PC-9 (cell line): ENCODE measurements around the gene CDK5RAP2. TPM values are rescaled to one million over a fixed set of nuclear protein-coding genes. Genes with fewer than 3 reads are reported as not detected.

ENCODE experiments used
- BruUV-seq: library from RNA; stranded (reverse); fragments of 400-500 nt; replicated peaks from 2 replicates; lab custom pipeline; 2021; lab: Mats Ljungman, UMichigan
- CTCF ChIA-PET: fragments of 300-600 bp; sonication (Branson Sonifier 250); formaldehyde crosslinking; loops from one replicate; lab custom pipeline; 2022; ENCODE audit warnings: antibody characterized with exemption; lab: Charles Lee
- POLR2A ChIA-PET: fragments of 300-600 bp; sonication (Branson Sonifier 250); formaldehyde crosslinking; loops from one replicate; lab custom pipeline; 2022; ENCODE audit warnings: antibody characterized with exemption; ENCODE audit not compliant: unreplicated experiment; lab: Charles Lee
- DNase-seq, 2 experiments: peaks; one replicate each; pipeline versions ENCODE4 v3.0.0 to v3.0.0-alpha.2; 2015 to 2022; ENCODE audit warnings: mixed read lengths in 1 of 2
- H2AFZ ChIP-seq: fragments of 200-600 bp; sonication (generic); 2 replicates; pipeline ENCODE4 v1.8.1; 2017; ENCODE audit warnings: antibody characterized with exemption
- H3F3A ChIP-seq: fragments of 200-600 bp; sonication (generic); 2 replicates; pipeline ENCODE4 v1.8.1; 2017; ENCODE audit warnings: antibody characterized with exemption, mild to moderate bottlenecking, low read depth; ENCODE audit not compliant: insufficient read depth
- H3K27ac ChIP-seq: fragments of 200-600 bp; sonication (generic); 2 replicates; pipeline ENCODE4 v1.6.1; 2016; ENCODE audit warnings: mixed run types
- H3K27me3 ChIP-seq: fragments of 200-600 bp; sonication (generic); 2 replicates; pipeline ENCODE4 v1.6.1; 2016; ENCODE audit warnings: low read depth, mixed run types; ENCODE audit not compliant: insufficient read depth
- H3K36me3 ChIP-seq: fragments of 200-600 bp; sonication (generic); 2 replicates; pipeline ENCODE4 v1.6.1; 2016; ENCODE audit warnings: low read depth, mixed run types
- H3K4me1 ChIP-seq: fragments of 200-600 bp; sonication (generic); replicated peaks from 2 replicates; pipeline ENCODE4 v1.6.1; 2016; ENCODE audit warnings: mixed run types; ENCODE audit not compliant: insufficient read depth
- H3K4me2 ChIP-seq: fragments of 200-600 bp; sonication (generic); 2 replicates; pipeline ENCODE4 v1.6.1; 2017; ENCODE audit warnings: mixed run types
- H3K4me3 ChIP-seq: fragments of 200-600 bp; sonication (generic); 2 replicates; pipeline ENCODE4 v1.6.1; 2016; ENCODE audit warnings: mixed run types
- H3K79me2 ChIP-seq: fragments of 200-600 bp; sonication (generic); 2 replicates; pipeline ENCODE4 v1.6.1; 2017; ENCODE audit warnings: low read depth, mixed run types
- H3K9me2 ChIP-seq: fragments of 200-600 bp; sonication (generic); 2 replicates; pipeline ENCODE4 v1.8.1; 2017; ENCODE audit warnings: mild to moderate bottlenecking; ENCODE audit not compliant: insufficient read depth
- H3K9me3 ChIP-seq: fragments of 200-600 bp; sonication (generic); 2 replicates; pipeline ENCODE4 v1.8.1; 2016; ENCODE audit warnings: low read depth; ENCODE audit not compliant: insufficient read depth
- H4K20me1 ChIP-seq: fragments of 200-600 bp; sonication (generic); 2 replicates; pipeline ENCODE4 v1.8.1; 2017; ENCODE audit not compliant: insufficient read depth
- CTCF ChIP-seq: fragments of 200-600 bp; sonication (generic); conservative IDR thresholded peaks from 2 replicates; pipeline ENCODE4 v1.6.1; 2017; ENCODE audit warnings: mixed run types, antibody characterized with exemption, mild to moderate bottlenecking, moderate library complexity
- EZH2 ChIP-seq: fragments of 200-600 bp; sonication (generic); IDR thresholded peaks from 2 replicates; pipeline ENCODE4 v1.8.0; 2017; ENCODE audit warnings: antibody characterized with exemption, low read depth
- intact Hi-C: fragments of 100-400 bp; cut with micrococcal nuclease; formaldehyde crosslinking; loops from one replicate; pipeline ENCODE4 v1.10.0; 2022; ENCODE audit not compliant: unreplicated experiment
- total RNA-seq: library from RNA; stranded (reverse); gene quantifications from 2 replicates; pipeline ENCODE4 v1.2.3, GENCODE V29; 2021

The CDK5RAP2 gene
- total RNA-seq, 1 experiment from 2014 or later = 113 TPM

- TF ChIP-seq CTCF (no peak), EZH2 (no peak)
- Histone ChIP-seq H3K36me3 (peaks cover 11% of the 10 kb centered on the region; the same call in 1 of the 2 replicates), H2AFZ (no peak overlapping the region), H3K9me3 (no peaks in the 10 kb centered on the region), H3F3A (no peaks in the 10 kb centered on the region), H3K4me2 (no peak overlapping the region), H4K20me1 (no peaks in the 10 kb centered on the region), H3K79me2 (no peaks in the 10 kb centered on the region), H3K4me1 (no peaks in the 10 kb centered on the region), H3K4me3 (no peak overlapping the region), H3K27ac (no peak overlapping the region), H3K9me2 (no peaks in the 10 kb centered on the region), H3K27me3 (no peaks in the 10 kb centered on the region)
- no TSS peak for BruUV-seq
- DNase-seq = peak in 1 of 2 experiments; percentile 33
- intact Hi-C loops = no loop called here
- ChIA-PET CTCF (no interaction called here), POLR2A (no interaction called here)
Measured at GRCh38 chr9:120440791-120441190, 139.2 kb downstream of the CDK5RAP2 start.

- no peak for DNase-seq
- H3K27ac ChIP-seq = no peak overlapping the region
- BruUV-seq = no TSS peak
- no peak overlapping the region for H2AFZ ChIP-seq
- no peak overlapping the region for H3K4me2 ChIP-seq
- H3K4me1 ChIP-seq = no peaks in the 10 kb centered on the region
- H3F3A ChIP-seq = no peaks in the 10 kb centered on the region
- H4K20me1 ChIP-seq = no peaks in the 10 kb centered on the region
- intact Hi-C loops = no loop called here
- H3K4me3 ChIP-seq = no peak overlapping the region
- ChIA-PET CTCF (no interaction called here), POLR2A (no interaction called here)
- peaks cover 11% of the 10 kb centered on the region; the same call in 1 of the 2 replicates for H3K36me3 ChIP-seq
- TF ChIP-seq CTCF (no peak), EZH2 (no peak)
- H3K79me2 ChIP-seq = no peaks in the 10 kb centered on the region
- H3K27me3 ChIP-seq = no peaks in the 10 kb centered on the region
- no peaks in the 10 kb centered on the region for H3K9me2 ChIP-seq
- H3K9me3 ChIP-seq = no peaks in the 10 kb centered on the region
Measured at GRCh38 chr9:120439926-120440325, 140.0 kb downstream of the CDK5RAP2 start.

DNA sequence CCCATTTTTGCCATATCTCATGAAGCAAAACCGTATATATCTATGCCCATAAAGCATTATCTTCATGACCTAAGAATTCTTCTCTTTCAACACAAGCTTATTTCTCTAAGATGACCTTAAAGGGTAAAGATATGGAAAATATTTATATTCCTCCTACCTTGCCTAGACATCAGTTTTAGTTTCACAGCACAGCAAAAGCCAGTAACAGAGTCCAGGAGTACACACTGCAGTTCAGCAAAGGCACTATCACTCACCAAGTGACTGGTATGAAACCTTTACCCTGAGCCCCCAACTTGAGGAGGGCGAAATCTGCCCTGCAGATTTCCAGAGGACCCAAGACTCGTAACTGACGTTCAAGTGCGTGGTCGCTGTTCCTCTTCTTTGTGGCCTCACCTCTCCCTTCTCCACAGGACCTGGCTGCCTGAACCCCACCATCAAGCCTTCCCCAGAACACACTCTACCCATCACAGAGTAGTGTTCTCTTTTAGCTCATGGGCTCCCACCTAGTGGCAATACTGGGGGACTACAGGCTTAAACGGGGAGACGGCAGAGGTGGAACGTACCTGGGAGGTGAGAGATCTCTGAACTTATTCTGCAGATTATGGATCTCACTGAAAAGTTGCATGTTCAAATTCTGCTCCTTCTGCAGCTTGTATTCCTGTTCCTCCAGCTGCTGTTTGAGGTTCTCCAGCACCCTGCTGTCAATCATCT lies 141.0 kb downstream of the CDK5RAP2 start:
- H3K4me2 ChIP-seq = no peak overlapping the region
- ChIA-PET CTCF (interaction anchor here (0.6 kb wide), 1 partner anchor 1116 kb away, joined by 3 read pairs; no protein-coding TSS in a partner anchor), POLR2A (no interaction called here)
- intact Hi-C loops = no loop called here
- no peaks in the 10 kb centered on the region for H3K4me1 ChIP-seq
- no TSS peak for BruUV-seq
- H3K27ac ChIP-seq = no peak overlapping the region
- H3K9me2 ChIP-seq = no peaks in the 10 kb centered on the region
- no peak overlapping the region for H2AFZ ChIP-seq
- no peaks in the 10 kb centered on the region for H4K20me1 ChIP-seq
- peaks cover 11% of the 10 kb centered on the region; the same call in 1 of the 2 replicates for H3K36me3 ChIP-seq
- no peaks in the 10 kb centered on the region for H3K9me3 ChIP-seq
- no peaks in the 10 kb centered on the region for H3K27me3 ChIP-seq
- no peak for DNase-seq
- TF ChIP-seq EZH2 (no peak), CTCF (peak; percentile 62)
- no peaks in the 10 kb centered on the region for H3K79me2 ChIP-seq
- no peak overlapping the region for H3K4me3 ChIP-seq
- H3F3A ChIP-seq = no peaks in the 10 kb centered on the region
